Kidney (tissue), 14 donors: ENCODE results near the gene TRIM25. TPM values are rescaled to one million over a fixed set of nuclear protein-coding genes. Genes with fewer than 3 reads are reported as not detected.

Experiments
- DNase-seq, 5 donors: peaks; one replicate each; pipeline ENCODE4 v3.0.0-alpha.2; 2013 to 2020
- FAIRE-seq: peaks from 2 replicates; lab custom pipeline; 2012; peaks lifted over from hg19 to GRCh38; lab: Jason Lieb, UNC
- H3K27ac ChIP-seq, 2 donors: one replicate each; pipeline ENCODE4 v1.7.0; 2013; ENCODE audit warnings: low read depth in 2 of 2, low read length in 2 of 2, inconsistent platforms in 1 of 2
- H3K27me3 ChIP-seq: one replicate; pipeline ENCODE4 v1.7.1; 2013; ENCODE audit warnings: low read length, inconsistent platforms; ENCODE audit not compliant: control insufficient read depth, insufficient read depth
- H3K36me3 ChIP-seq, 3 donors: one replicate each; pipeline versions ENCODE4 v1.7.0 to v1.7.1; 2013; ENCODE audit warnings: low read length in 3 of 3, control low read depth in 1 of 3, inconsistent platforms in 1 of 3; ENCODE audit not compliant: insufficient read depth in 3 of 3, control insufficient read depth in 2 of 3
- H3K4me1 ChIP-seq, 3 donors: one replicate each; pipeline versions ENCODE4 v1.7.0 to v1.7.1; 2013; ENCODE audit warnings: low read length in 3 of 3, inconsistent platforms in 1 of 3, low read depth in 1 of 3; ENCODE audit not compliant: control insufficient read depth in 2 of 3, insufficient read depth in 2 of 3
- H3K4me3 ChIP-seq, 3 donors: one replicate each; pipeline versions ENCODE4 v1.7.0 to v1.8.1; 2013; ENCODE audit warnings: low read length in 3 of 3, control low read depth in 1 of 3, inconsistent platforms in 1 of 3
- H3K9ac ChIP-seq, 3 donors: one replicate each; pipeline versions ENCODE4 v1.7.0 to v1.7.1; 2013; ENCODE audit warnings: low read length in 3 of 3, control low read depth in 1 of 3, inconsistent platforms in 1 of 3
- H3K9me3 ChIP-seq, 3 donors: one replicate each; pipeline versions ENCODE4 v1.7.0 to v1.7.1; 2013; ENCODE audit warnings: low read length in 3 of 3, control low read depth in 1 of 3, inconsistent platforms in 1 of 3; ENCODE audit not compliant: control insufficient read depth in 2 of 3, insufficient read depth in 1 of 3
- CTCF ChIP-seq: IDR thresholded peaks from 3 replicates; pipeline ENCODE4 v1.5.1; 2012; ENCODE audit warnings: mild to moderate bottlenecking, moderate library complexity, borderline replicate concordance; ENCODE audit not compliant: insufficient read depth; ENCODE audit errors: extremely low read depth
- intact Hi-C: fragments of 100-400 bp; cut with DNase I; formaldehyde crosslinking; loops from one replicate; pipeline ENCODE4 v1.11.1; 2022
- polyA plus RNA-seq: library from polyadenylated mRNA; stranded (reverse); fragments of 350-450 nt; fragmentation: Illumina TruSeq; extraction: RNeasy Lipid Tissue Mini Kit (QIAGEN cat#74804); gene quantifications from one replicate; pipeline ENCODE4 v1.2.3, GENCODE V29; 2014; ENCODE audit warnings: low read depth, low replicate concordance; ENCODE audit not compliant: insufficient read depth
- total RNA-seq: library from RNA; stranded (reverse); fragmentation: NEBNext Ultra II Directional; extraction: Animal tissue kit (Norgen Biotek cat#: 25700); gene quantifications from one replicate; pipeline ENCODE4 v1.2.1, GENCODE V29; 2021
- donor health status: control.
- donor health status: control.
- donor health status: control.
- donor health status: control.
- donor health status: control.
- donor health status: DM: yes; HTN: yes; CAD: no.
- donor health status: Normal renal cell carcinoma (clear cell type).

TRIM25 gene
- total and polyA plus RNA-seq, 2 donors from 2014 or later, result 8.4 to 62.3 TPM

GRCh38 chr17:56926704-56927103 lies 12.9 kb upstream of the TRIM25 start:
- no peak for TF ChIP-seq CTCF
- H3K9ac ChIP-seq, result no peak overlapping the region
- no peaks in the 10 kb centered on the region for H3K27me3 ChIP-seq
- FAIRE-seq (no peak), DNase-seq (no peak)
- no peaks in the 10 kb centered on the region for H3K36me3 ChIP-seq
- intact Hi-C loops, result no loop called here
- H3K4me3 ChIP-seq, result no peak overlapping the region
- H3K9me3 ChIP-seq, result peaks cover 0 to 2% (median 0%) of the 10 kb centered on the region in 3 donors
- no peaks in the 10 kb centered on the region for H3K4me1 ChIP-seq
- H3K27ac ChIP-seq, result no peak overlapping the region

GRCh38 chr17:56926270-56926669 lies 12.4 kb upstream of the TRIM25 start:
- H3K9me3 ChIP-seq, result peaks cover 0 to 2% (median 0%) of the 10 kb centered on the region in 3 donors
- DNase-seq (no peak), FAIRE-seq (no peak)
- H3K27ac ChIP-seq, result no peak overlapping the region
- H3K27me3 ChIP-seq, result no peaks in the 10 kb centered on the region
- no peak overlapping the region for H3K9ac ChIP-seq
- H3K36me3 ChIP-seq, result no peaks in the 10 kb centered on the region
- H3K4me1 ChIP-seq, result no peaks in the 10 kb centered on the region
- intact Hi-C loops, result no loop called here
- no peak for TF ChIP-seq CTCF
- H3K4me3 ChIP-seq, result no peak overlapping the region

GRCh38 chr17:56925088-56925487 lies 11.2 kb upstream of the TRIM25 start:
- FAIRE-seq (no peak), DNase-seq (no peak)
- no peak overlapping the region for H3K9ac ChIP-seq
- no peak overlapping the region for H3K4me3 ChIP-seq
- H3K27me3 ChIP-seq, result no peaks in the 10 kb centered on the region
- no peak overlapping the region for H3K27ac ChIP-seq
- no peaks in the 10 kb centered on the region for H3K4me1 ChIP-seq
- peaks cover 0 to 2% (median 0%) of the 10 kb centered on the region in 3 donors for H3K9me3 ChIP-seq
- no peaks in the 10 kb centered on the region for H3K36me3 ChIP-seq
- TF ChIP-seq CTCF, result no peak
- intact Hi-C loops, result no loop called here

GRCh38 chr17:56919717-56920116 lies 5.9 kb upstream of the TRIM25 start:
- Histone ChIP-seq H3K9ac (no peak overlapping the region), H3K4me1 (peaks cover 0 to 8% (median 0%) of the 10 kb centered on the region in 3 donors), H3K27ac (no peak overlapping the region), H3K4me3 (no peak overlapping the region), H3K27me3 (no peaks in the 10 kb centered on the region), H3K36me3 (no peaks in the 10 kb centered on the region), H3K9me3 (no peaks in the 10 kb centered on the region)
- TF ChIP-seq CTCF, result no peak
- DNase-seq (no peak), FAIRE-seq (no peak)
- intact Hi-C loops, result no loop called here
